HuH-7.5 (cell line): Measurements from ENCODE around the gene KIF26B.

ENCODE experiments used
- DNase-seq: peaks from one replicate; pipeline ENCODE4 v3.0.0; 2011; ENCODE audit warnings: low spot score

KIF26B gene

GRCh38 chr1:245751726-245752470 lies 597.1 kb downstream of the KIF26B start:
- no peak for DNase-seq

DNA sequence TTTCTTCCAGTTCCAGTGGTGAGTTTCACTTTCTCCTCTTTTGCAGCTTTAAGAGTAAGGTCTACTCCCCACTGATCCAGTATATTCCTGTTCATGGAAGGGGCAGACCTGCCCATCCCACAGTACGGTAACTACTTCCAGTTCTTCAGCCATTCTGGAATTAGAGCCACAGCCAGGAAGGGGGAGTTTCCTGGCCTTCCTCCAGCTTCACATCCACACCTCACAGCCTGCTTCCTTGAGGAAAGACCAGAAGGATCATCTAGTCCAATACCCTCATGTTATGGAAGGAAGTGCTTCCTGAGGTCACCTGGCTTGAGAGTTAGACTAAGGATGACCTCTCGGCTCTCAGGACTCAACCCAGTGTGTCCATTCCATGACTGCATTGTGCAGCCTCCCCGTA lies 597.8 kb downstream of the KIF26B start:
- DNase-seq = no peak

GRCh38 chr1:245753807-245754206 lies 599.0 kb downstream of the KIF26B start:
- no peak for DNase-seq

DNA sequence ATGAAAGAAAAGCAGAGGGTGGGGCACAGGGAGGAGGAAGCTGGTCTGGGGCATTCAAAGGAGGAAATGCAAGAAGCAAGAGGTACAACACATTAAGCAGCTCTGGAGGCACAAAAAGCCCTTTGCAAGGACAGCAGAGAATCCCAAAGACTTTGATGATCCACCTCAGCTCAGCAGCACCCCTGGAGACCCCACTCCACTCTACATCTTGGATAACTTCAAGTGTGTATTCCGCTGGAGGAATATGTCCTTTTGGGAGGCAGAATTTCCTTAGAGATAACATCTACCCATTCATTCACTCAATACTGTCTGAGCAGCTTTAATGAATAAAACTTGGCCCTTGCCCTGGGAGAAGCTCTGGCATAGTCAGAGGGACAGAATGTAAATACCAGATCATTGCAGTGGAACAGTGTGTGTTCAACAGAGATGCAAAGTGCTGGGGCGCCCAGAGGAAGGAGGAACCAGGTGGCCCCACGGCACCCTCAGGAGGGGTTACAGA lies 599.7 kb downstream of the KIF26B start:
- DNase-seq = no peak
